ENCODE results near the gene BMPR1B.
"Not testable (repeated sequence)": the region's sequence is repeated elsewhere in the genome, so short reads cannot be mapped to it uniquely, and the experiment has no call there.

Gene BMPR1B

DNA sequence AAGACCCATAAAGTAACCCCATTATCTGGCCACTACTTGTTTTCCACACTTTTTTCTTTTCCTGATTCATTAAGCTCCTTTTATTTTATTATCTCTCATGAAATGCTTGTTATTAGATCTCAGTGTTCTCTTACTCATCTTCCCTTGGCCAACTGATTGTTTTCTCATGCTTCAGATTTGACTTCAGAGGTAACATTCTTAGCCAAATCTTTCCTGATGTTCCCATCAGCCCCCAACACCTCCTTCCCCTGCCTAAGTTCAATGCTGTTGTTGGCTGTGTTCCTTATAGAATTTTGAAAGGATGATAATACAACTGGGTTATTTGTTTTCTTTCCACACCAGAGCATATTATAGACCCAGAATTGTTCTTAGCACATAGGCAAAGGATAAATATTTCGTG lies 75.6 kb downstream of the BMPR1B start:
- no peak for DNase-seq (ENCODE audit: low spot score)

DNA sequence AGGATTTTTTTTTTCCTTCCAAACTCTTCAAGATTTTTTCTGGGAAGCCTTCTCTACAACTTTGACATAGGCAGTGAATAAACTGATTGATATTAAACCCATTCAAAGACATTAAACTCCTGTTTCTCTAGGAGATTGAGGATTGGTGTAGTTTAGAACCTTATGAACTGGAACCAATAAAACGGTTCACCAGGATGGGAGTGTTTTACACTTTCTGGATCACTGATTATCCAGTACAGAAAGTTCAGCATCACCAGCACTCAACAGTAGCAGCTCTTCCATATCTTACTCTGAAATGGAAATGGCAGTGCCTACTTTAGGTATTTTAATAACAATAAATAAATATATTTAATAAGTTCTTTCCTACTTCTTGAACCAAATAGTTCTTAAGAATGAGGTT lies 76.7 kb downstream of the BMPR1B start:
- DNase-seq (ENCODE audit: low spot score) = no peak

DNA sequence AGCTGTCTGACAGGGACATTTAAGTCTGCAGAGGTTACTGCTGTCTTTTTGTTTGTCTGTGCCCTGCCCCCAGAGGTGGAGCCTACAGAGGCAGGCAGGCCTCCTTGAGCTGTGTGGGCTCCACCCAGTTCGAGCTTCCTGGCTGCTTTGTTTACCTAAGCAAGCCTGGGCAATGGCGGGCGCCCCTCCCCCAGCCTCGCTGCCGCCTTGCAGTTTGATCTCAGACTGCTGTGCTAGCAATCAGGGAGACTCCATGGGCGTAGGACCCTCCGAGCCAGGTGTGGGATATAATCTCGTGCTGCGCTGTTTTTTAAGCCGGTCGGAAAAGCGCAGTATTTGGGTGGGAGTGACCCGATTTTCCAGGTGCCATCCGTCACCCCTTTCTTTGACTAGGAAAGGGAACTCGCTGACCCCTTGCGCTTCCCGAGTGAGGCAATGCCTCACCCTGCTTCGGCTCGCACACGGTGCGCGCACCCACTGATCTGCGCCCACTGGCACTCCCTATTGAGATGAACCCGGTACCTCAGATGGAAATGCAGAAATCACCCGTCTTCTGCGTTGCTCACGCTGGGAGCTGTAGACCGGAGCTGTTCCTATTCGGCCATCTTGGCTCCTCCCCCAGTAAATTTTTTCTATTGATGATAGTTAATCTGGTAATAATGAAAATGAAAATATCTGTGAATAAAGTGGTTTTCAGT lies 83.6 kb downstream of the BMPR1B start:
- DNase-seq (ENCODE audit: low spot score) = not testable (repeated sequence)

DNA sequence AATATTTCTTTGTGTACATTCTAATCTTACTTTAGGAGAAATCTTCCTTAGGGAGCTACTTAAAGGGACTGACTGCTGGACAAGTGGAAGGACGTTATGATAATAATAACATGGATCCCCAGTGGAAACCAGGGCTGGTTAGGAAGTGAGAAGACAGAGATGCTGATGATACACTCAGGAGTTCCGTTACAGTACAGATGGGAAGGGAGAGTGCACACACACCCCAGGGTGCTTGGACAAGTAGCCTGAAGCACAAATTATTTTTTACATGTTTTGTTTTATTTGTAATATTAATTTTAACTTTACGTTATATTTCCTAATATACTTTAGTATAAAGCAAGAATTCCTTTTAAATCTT lies 84.1 kb downstream of the BMPR1B start:
- DNase-seq (ENCODE audit: low spot score) = no peak

DNA sequence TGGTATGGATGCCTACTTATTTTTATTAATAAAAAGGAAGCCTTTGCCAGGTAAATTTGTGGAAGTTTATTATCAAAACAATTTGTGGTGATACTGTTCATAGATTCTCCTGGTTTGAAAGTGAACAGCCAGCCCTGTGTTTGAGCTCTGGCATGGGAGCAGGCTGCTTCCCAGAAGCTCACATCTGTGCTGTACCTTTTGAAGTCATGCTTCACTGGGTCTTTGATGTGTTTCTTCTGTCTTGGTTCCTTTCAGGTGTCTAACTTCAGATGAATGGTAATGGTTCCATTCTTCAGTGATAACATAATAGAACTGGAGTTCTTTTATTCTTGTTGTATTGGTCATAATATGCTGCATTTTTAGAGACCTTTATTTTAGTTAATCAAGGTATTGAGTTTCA lies 85.5 kb downstream of the BMPR1B start:
- no peak for DNase-seq (ENCODE audit: low spot score)

DNA sequence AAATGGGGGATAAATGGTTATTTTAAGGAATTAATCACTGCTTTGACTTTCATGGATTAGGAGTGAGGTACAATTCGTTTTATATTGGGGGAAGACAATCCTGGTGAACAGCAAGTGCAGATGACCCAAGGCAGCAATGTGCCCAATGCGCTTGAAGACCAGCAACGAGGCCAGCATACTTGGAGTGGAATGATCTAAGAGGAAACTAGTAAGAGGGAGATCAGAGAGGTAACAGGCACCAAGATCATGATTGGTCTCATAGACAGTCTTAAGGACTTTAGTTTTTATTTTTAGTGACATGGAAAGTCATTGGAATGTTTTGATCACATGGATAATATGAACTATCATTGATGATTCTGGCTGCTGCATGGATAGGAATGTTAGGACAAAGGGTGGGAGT lies 90.6 kb downstream of the BMPR1B start:
- no peak for DNase-seq (ENCODE audit: low spot score)

DNA sequence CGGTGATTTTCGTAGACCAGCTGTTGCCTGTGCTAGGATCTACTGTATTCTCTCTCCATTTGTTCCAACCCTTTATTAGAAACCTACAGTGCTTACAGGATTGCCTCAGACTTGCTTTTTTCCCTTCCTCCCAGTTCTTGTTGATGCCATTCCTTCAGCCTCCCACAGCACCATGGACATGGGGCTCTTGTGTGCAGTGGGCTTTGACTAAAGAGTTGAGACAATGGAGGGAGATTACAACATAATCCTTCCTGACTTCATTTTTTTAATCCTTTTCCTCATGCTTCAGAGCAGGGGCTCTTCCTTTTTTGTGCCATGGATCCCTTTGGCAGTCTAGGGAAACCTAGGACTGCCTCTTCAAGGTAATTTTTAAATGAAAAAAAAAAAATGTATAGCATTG lies 92.1 kb downstream of the BMPR1B start:
- no peak for DNase-seq (ENCODE audit: low spot score)

DNA sequence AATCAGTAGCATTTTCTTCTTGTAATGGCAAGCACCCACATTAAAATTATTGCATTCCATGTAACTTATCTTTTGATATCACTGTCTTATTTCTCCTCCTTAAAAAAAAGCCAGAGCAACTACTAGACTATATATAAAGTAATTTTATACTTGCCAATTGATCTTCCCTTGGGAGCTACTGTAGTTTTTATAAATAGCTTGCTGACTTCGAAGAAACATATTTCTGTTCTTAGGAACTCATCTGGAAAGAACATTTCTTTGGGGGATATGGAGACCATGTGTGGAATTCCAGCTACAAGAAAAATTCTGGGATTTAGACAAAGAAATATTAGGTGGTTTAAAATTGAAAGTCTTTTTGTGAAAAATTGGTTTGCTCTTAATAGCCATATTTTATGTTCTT lies 94.9 kb downstream of the BMPR1B start:
- DNase-seq (ENCODE audit: low spot score) = no peak

DNA sequence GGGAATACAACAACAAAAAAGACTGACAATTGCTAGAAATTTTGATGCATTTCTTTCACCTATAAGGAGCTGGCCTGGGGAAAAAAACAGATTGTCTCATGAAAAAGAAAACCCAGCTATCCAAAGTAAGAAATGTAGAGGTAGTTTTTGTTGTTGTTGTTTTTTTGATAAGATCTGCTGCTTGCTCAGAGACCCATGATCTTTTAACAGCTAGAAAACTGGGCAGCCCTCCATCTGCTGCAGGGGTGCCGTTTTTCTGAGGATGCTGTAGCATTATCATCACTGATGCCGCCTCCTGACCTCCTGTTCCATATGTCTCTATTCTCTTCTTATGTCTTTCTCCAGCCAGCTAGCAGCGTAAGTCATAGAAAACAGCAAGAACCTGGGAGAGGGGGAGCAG lies 98.3 kb downstream of the BMPR1B start:
- no peak for DNase-seq (ENCODE audit: low spot score)

DNA sequence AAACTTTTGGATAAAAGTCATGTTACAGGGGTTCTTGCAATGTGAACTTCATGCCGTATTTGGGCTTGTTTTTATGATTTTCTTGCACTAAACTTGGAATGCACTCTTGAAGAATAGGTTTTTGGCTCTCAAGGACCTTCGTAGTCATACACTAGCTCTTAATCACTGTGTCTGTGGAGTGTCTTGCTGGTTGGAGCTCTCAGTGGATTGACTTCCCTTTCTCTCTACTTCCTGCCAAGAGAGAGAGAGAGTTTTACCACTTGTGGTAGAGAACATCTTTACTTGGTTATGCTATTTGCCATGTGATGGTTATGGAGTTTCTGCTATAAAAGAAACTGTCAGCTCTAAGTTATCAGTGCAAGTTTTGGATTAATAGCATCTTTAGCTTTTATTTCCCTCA lies 112.4 kb downstream of the BMPR1B start:
- no peak for DNase-seq (ENCODE audit: low spot score)

DNA sequence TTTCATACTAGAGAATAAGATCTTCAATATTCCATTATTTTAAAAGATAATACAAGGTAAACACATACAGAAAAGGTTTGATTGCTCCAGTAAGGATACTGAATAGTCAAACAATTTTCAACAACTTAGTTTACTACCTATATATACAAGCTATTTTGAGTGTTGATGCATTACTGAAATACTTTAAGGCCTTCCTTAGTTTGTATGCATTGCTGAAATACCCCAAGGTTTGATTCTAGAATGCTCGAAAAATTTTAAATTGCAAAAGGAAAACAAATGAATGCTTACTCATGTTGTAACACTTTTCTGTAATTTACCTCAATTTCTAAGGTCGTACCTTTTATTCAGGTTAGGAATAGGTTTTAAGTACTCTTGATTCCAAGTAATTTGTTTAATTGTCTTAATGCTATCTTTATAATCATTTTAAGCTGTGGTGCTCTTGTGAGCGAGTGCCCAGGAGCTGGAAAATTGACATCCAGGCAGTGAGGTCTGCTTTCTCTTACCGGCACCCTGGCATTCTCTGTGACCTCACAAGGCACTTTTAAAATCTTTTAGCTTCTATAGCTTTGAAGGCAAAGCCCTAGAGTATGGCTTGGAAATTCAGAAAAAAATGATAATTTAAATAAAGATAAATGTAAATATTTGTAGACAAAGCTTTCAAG lies 114.0 kb downstream of the BMPR1B start:
- no peak for DNase-seq (ENCODE audit: low spot score)

DNA sequence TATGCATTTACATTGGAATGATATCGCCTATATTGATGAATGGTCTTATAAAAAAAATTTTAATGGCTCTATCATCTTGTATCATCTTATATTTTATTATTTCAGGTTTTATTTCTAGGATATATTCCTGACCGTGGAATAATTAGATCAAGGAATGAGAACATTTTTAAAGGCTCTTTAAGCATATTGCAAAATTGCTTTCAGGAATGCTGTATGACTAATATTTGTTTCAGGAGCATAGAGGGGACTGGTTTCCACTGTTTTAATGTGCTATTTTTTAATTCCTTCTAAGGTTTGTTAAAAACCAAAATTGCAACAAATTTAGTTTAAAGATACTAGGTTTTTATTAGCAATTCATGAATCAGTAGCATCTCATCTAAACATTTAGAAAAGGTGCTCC lies 120.2 kb downstream of the BMPR1B start:
- no peak for DNase-seq (ENCODE audit: low spot score)

DNA sequence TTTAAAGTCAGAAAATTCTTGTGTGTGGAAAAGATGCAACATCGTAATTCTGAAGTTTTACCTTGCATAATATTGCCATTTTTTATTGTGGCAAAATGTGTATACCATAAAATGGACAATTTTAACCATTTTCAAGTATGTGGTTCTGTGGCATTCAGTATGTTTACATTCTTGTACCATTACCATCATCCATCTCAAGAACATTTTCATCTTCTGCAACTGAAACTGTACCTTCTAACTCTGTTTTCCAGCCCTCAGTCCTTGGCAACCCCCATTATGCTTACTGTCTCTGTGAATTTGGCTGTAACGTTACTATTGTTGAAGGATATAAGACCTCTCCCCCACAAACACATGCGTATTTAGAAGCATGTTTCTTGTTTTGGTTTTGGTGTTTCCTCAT lies 123.2 kb downstream of the BMPR1B start:
- no peak for DNase-seq (ENCODE audit: low spot score)

DNA sequence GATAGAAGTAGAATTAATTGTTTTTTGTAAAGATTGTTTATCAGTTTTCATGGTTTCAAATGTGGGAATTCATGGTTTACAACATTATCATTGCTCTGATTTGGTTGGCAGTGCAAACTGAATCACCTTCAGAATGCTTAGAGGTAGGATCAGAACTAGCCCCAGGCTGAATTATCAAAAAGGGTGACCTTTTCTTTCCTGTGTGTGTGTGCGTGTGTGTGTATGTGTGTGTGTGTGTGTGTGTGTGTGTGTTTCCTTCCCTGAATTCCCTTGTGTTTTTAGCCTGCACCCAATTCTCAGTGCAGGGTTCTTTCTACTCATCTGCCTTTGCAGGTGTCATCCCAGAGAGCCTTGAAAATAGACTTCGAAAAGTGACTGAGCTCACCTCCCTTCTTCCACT lies 125.0 kb downstream of the BMPR1B start:
- no peak for DNase-seq (ENCODE audit: low spot score)

DNA sequence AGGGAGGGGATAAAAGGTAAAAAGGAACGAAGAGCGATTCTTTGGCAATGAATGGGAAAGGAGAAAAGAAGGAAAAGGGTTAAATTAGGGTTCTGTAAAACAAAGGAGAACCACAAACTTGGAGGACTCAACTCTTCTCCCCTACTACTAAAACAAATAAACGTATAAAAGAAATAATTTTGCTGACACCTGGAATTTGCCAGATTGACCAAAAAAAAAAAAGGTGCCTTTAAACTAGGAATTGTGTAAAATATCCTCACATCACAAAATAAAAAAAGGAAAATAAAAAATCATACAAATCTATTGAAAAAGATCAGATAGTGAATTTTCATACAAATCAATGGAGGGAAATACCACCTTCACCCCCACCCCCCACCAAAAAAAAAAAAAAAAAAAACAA lies 129.3 kb downstream of the BMPR1B start:
- DNase-seq (ENCODE audit: low spot score) = no peak

DNA sequence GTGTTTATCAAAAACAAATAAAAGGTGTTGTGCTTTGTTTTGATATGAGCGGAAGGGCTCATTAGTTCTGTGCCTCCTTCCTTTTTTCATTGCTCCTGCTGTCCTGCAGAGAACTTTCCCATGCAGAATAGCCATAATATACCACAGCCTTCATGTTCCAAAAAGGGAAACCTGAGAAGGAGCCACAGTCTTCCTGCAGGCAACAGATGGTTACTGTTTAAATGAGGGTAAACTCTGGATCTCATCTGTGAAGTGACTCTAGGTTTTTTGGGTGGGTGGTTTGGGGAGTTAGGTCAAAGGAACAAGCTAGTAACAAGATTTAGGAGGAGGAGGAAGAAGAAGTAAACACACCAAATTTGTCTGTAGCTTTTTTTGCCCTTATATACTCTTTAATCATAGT lies 131.8 kb downstream of the BMPR1B start:
- no peak for DNase-seq (ENCODE audit: low spot score)

DNA sequence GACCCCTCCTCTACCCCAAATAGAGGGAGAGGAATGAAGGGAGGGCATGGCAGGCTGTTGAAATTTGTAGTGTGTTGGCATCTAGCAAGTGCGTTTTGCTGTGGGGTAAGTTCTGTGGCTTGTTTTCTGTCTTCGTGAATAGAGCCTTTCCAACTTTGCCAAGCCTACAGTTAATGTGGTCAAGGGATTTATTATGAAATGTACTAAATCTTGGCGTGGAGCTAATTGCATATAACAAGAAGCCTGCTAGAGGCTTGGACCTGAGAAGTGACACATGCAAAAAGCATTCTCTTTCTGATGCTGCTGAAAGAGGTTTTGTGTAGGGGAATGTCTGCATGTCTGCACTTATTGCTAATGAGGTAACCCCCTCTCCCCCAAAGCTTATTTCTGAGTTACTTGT lies 132.2 kb downstream of the BMPR1B start:
- DNase-seq (ENCODE audit: low spot score) = no peak

DNA sequence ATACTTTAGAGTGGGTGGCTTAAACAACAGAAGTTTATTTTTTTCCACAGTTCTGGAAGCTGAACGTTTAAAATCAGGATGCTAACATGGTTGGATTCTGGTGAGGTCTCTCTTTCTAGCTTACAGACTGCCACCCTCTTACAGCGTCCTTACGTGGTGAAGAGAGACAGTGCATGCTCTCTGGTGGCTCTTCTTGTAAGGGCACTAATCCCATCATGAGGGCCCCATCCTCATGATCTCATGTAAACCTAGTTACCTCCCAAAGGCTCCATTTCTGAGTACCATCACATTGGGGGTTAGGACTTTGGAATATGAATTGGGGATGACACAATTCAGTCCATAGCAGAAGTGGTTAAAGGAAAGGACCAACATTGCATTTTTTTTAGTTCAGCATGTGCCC lies 132.8 kb downstream of the BMPR1B start:
- no peak for DNase-seq (ENCODE audit: low spot score)

DNA sequence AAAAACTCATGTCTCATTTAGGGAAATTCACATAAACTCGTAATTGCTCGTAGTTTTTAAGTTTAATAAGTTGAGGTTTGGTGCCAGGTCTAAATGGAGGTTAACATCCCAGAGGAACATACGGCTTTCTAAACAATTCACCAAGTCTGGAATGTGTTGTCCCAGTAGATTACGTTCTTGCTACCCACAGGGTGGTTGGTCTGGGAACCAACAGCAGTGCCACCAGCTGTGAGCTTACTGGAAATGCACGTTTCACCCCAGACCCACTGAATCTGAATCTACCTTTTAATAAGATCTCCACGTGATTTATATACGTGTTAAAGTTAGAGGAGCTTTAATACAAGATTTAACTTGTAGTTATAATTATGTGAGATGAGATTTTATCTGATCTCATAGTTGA lies 134.3 kb downstream of the BMPR1B start:
- DNase-seq (ENCODE audit: low spot score) = no peak

DNA sequence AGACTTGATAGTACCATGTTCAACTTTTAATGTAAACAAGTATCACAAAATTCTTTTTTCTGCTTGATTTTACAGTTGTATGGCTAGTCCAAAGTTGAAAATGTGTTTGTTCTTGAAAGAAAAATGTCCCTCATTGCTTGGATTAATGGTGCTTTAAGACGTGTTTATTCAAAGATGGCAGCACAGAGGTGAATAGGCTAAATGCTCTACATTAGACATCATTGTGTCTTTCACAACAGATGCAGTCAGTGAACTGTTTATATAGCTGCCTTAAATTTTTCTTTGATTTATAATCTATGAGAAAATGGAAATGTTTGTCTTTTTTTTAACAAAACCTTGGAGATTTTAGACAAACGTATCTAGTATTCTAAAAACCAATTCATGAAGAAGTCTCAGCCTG lies 137.3 kb downstream of the BMPR1B start:
- DNase-seq (ENCODE audit: low spot score) = no peak

DNA sequence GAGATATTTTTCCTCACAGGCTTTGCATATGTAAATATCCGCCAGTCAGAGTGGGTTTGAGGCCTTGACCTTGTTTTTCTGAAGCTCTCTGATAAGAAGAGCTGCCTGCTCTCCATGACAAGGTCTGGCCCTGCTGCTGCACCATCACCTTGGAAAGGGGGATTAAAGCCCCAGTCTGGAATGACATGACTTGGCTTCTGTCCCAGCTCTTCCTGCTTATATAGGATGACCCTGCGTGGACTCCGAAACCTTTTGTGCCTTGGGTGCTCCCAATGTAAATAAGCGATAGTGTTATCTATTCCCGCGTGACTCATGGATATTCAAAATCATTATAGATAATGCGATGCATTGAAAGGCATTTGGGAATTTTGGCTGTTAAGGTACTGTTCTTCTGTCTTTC lies 139.3 kb downstream of the BMPR1B start:
- DNase-seq (ENCODE audit: low spot score) = no peak

DNA sequence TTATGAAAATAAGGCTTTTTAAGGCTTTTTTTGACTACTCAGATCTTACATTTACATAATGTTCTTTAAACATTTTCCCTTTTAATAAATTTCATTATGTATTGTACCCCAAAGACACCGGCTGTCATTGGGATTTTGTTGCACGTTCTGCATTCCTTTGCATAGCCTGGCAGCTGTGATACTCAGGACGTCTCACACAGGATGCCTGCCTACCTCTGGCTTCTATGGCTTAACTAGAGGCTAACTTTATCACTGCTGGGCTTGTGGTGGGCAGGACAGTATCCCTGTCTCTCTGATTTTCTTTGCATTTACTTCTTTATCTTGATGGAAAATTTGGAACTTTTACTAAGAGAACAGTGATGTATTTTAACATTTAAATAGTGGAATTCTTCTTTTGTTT lies 147.8 kb downstream of the BMPR1B start:
- no peak for DNase-seq (ENCODE audit: low spot score)

DNA sequence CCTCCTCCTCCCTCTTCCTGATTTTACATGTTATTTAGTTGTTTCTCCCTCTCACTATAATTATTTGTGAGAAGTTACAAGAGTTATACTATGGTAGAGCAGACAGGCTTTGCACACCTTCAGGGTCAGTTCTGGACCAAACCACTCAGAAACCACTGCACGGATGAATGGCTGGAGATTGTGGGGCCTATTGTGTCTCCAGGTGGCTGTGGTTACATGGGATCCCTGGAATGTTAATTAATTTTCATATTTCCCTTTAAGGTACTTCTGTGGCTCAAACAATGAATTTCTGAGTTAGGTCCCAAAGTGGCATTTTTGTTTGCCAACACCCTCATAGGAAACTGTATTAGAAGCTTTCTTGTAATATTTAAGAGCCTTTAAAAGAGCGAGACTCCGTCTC lies 151.9 kb downstream of the BMPR1B start:
- DNase-seq (ENCODE audit: low spot score) = no peak

DNA sequence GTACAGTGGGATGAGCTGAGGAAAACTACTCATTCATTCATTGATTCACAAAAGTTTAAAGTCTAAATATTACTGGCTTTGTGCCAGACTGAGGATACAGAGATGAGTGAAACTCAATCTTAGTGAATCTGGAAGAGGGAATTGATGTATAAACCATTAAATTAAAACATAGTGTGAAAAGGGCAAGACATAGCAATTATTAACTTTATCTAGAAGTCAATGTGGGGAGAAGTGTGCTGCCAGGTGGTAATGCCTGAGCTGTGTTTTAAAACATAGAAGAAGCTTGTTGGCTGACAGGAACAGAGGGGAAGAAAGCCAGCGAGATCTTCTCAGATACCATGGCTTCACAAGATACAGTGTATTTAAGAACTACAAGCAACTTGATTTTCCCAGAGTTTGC lies 153.4 kb downstream of the BMPR1B start:
- no peak for DNase-seq (ENCODE audit: low spot score)

Data from germinal center (tissue), 1 donor.